Fibroblast of lung (primary cell): Measurements from ENCODE around the gene KCNK17. TPM values are rescaled to one million over a fixed set of nuclear protein-coding genes. Genes with fewer than 3 reads are reported as not detected.
A peak's percentile ranks its signal among the peaks of the same experiment; 100 is the strongest.

Experiments
- DNase-seq, 2 donors: peaks; one replicate each; pipeline versions ENCODE4 v3.0.0 to v3.0.0-alpha.2; 2010; ENCODE audit warnings: low read depth in 2 of 2
- H2AFZ ChIP-seq: 2 replicates; pipeline ENCODE4 v1.5.1; 2012; ENCODE audit warnings: low read length, control low read depth, inconsistent platforms
- H3K27ac ChIP-seq: 2 replicates; pipeline ENCODE4 v1.5.1; 2011; ENCODE audit warnings: low read length, control low read depth; ENCODE audit not compliant: insufficient read depth
- H3K27me3 ChIP-seq: 2 replicates; pipeline ENCODE4 v1.5.1; 2011; ENCODE audit warnings: mild to moderate bottlenecking, low read length; ENCODE audit not compliant: control insufficient read depth, insufficient read depth
- H3K36me3 ChIP-seq: 2 replicates; pipeline ENCODE4 v1.5.1; 2011; ENCODE audit warnings: low read length; ENCODE audit not compliant: control insufficient read depth, insufficient read depth
- H3K4me1 ChIP-seq: 2 replicates; pipeline ENCODE4 v1.5.1; 2011; ENCODE audit warnings: low read length; ENCODE audit not compliant: control insufficient read depth, insufficient read depth; ENCODE audit errors: extremely low read depth
- H3K4me2 ChIP-seq: 2 replicates; pipeline ENCODE4 v1.5.1; 2011; ENCODE audit warnings: low read length, control low read depth; ENCODE audit not compliant: insufficient read depth; ENCODE audit errors: extremely low read depth
- H3K4me3 ChIP-seq, 4 experiments: fragments of 200-600 bp in 1 of 4; sonication (generic) in 1 of 4; replicated peaks in 1 of 4; 2 replicates each; pipeline ENCODE4 v1.5.1; 2011 to 2016; ENCODE audit warnings: low read length in 4 of 4, low read depth in 3 of 4, mild to moderate bottlenecking in 3 of 4, control low read depth in 2 of 4, inconsistent platforms in 1 of 4, mixed read lengths in 1 of 4; ENCODE audit not compliant: insufficient read depth in 1 of 4; ENCODE audit errors: control extremely low read depth in 1 of 4
- H3K79me2 ChIP-seq: 2 replicates; pipeline ENCODE4 v1.5.1; 2012; ENCODE audit warnings: mild to moderate bottlenecking, low read length, inconsistent platforms; ENCODE audit not compliant: control insufficient read depth, insufficient read depth
- H3K9ac ChIP-seq: 2 replicates; pipeline ENCODE4 v1.5.1; 2011; ENCODE audit warnings: mild to moderate bottlenecking, low read length, control low read depth; ENCODE audit not compliant: insufficient read depth
- H3K9me3 ChIP-seq: 2 replicates; pipeline ENCODE4 v1.5.1; 2012; ENCODE audit warnings: low read depth, low read length; ENCODE audit not compliant: control insufficient read depth, insufficient read depth
- H4K20me1 ChIP-seq: 2 replicates; pipeline ENCODE4 v1.5.1; 2011; ENCODE audit warnings: low read length; ENCODE audit not compliant: control insufficient read depth, insufficient read depth; ENCODE audit errors: extremely low read depth
- CTCF ChIP-seq, 2 donors: IDR thresholded peaks in 1 of 2; conservative IDR thresholded peaks in 1 of 2; 1 replicate in 1 of 2; 2 replicates in 1 of 2; pipeline ENCODE4 v1.5.1; 2011 to 2012; ENCODE audit warnings: low read length in 2 of 2, control low read depth in 1 of 2, inconsistent platforms in 1 of 2, low read depth in 1 of 2, mild to moderate bottlenecking in 1 of 2
- EZH2 ChIP-seq: IDR thresholded peaks from 2 replicates; pipeline ENCODE4 v1.5.1; 2012; ENCODE audit warnings: low read length, control low read depth, mild to moderate bottlenecking; ENCODE audit errors: missing control alignments
- polyA plus RNA-seq, 2 donors: library from polyadenylated mRNA; depleted of rRNA in 1 of 2; stranded (reverse) in 1 of 2; unstranded in 1 of 2; fragments of >200 nt; gene quantifications; 2 replicates each; pipeline ENCODE4 v1.2.1, GENCODE V29; 2011 to 2012; ENCODE audit warnings: missing spikeins in 1 of 2
- total RNA-seq: library from RNA; depleted of rRNA; stranded (reverse); fragments of >200 nt; gene quantifications from 2 replicates; pipeline ENCODE4 v1.2.1, GENCODE V29; 2014

The KCNK17 gene
- total and polyA plus RNA-seq, 2 donors (not counting 1 experiment from before 2014, with no cell fraction given): not detected

DNA sequence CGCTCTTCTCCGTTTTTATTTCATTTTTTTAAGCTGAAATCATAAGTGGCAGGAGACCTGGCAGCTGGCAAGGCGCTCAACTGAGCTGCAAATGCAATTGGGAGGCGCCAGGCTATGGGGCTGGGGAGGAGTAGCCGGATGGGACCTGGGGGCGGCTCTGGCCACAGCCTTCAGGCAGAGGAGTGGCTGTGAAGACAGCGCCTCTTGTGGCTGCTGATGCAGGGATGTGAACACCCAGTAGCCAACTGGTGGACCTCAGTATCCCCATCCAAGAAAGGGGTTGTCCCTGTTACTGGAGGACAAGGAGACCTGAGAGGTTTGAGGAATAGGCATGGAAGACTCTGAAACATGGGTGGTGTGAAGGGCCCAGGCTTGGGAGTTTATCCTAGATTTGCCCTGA is 12.6 kb downstream of the KCNK17 start:
- Histone ChIP-seq H3K9me3 (no peaks in the 10 kb centered on the region), H3K27ac (no peak overlapping the region), H2AFZ (no peak overlapping the region), H3K79me2 (no peaks in the 10 kb centered on the region), H3K9ac (no peak overlapping the region), H3K27me3 (no peaks in the 10 kb centered on the region), H3K4me2 (no peak overlapping the region), H3K36me3 (no peaks in the 10 kb centered on the region), H3K4me1 (no peaks in the 10 kb centered on the region), H4K20me1 (no peaks in the 10 kb centered on the region), H3K4me3 (no peak overlapping the region)
- no peak for DNase-seq
- no peak for TF ChIP-seq EZH2
- peak in 1 of 2 donors; percentile 7 for TF ChIP-seq CTCF (conservative IDR thresholded peaks at IDR 0.05 in 1 of 2, IDR thresholded peaks at IDR 0.05 in 1 of 2; ENCODE audit: low read depth in 1 of 2, low read length in 2 of 2)

GRCh38 chr6:39300739-39301138 is 13.5 kb downstream of the KCNK17 start:
- DNase-seq: no peak
- H3K36me3 ChIP-seq: no peaks in the 10 kb centered on the region

GRCh38 chr6:39298061-39298460 is 16.2 kb downstream of the KCNK17 start:
- no peak overlapping the region for H3K4me3 ChIP-seq
- TF ChIP-seq EZH2 (no peak), CTCF (conservative IDR thresholded peaks at IDR 0.05 in 1 of 2, IDR thresholded peaks at IDR 0.05 in 1 of 2; ENCODE audit: low read depth in 1 of 2, low read length in 2 of 2) (no peak)

More at GRCh38 chr6:39300739-39301138, 13.5 kb downstream of the KCNK17 start:
- H3K27me3 ChIP-seq: no peaks in the 10 kb centered on the region
- H3K4me1 ChIP-seq: no peaks in the 10 kb centered on the region
- H3K9me3 ChIP-seq: no peaks in the 10 kb centered on the region
- H3K4me2 ChIP-seq: no peak overlapping the region
- no peak overlapping the region for H3K9ac ChIP-seq
- H3K79me2 ChIP-seq: no peaks in the 10 kb centered on the region
- H4K20me1 ChIP-seq: no peaks in the 10 kb centered on the region
- no peak overlapping the region for H3K4me3 ChIP-seq
- H2AFZ ChIP-seq: no peak overlapping the region
- H3K27ac ChIP-seq: no peak overlapping the region
- TF ChIP-seq EZH2 (no peak), CTCF (conservative IDR thresholded peaks at IDR 0.05 in 1 of 2, IDR thresholded peaks at IDR 0.05 in 1 of 2; ENCODE audit: low read depth in 1 of 2, low read length in 2 of 2) (no peak)

More at GRCh38 chr6:39298061-39298460, 16.2 kb downstream of the KCNK17 start:
- Histone ChIP-seq H3K36me3 (no peaks in the 10 kb centered on the region), H3K4me1 (no peaks in the 10 kb centered on the region), H3K79me2 (no peaks in the 10 kb centered on the region), H3K27me3 (no peaks in the 10 kb centered on the region), H2AFZ (no peak overlapping the region), H3K9me3 (no peaks in the 10 kb centered on the region), H4K20me1 (no peaks in the 10 kb centered on the region), H3K9ac (no peak overlapping the region), H3K4me2 (no peak overlapping the region), H3K27ac (no peak overlapping the region)
- DNase-seq: peak in 1 of 2 donors; percentile 17
